IMR-90 (cell line): ENCODE results near the gene PDE6B. TPM values are rescaled to one million over a fixed set of nuclear protein-coding genes. Genes with fewer than 3 reads are reported as not detected.

ENCODE experiments used
- ATAC-seq: fragments of 200-7000 bp; cut with Tn5 transposase; 2 replicates; pipeline ENCODE4 v1.9.1; 2020; ENCODE audit warnings: low read depth, mild to moderate bottlenecking, moderate library complexity
- BruUV-seq: library from RNA; stranded (reverse); fragments of 400-500 nt; replicated peaks from 2 replicates; lab custom pipeline; 2021; lab: Mats Ljungman, UMichigan
- CTCF ChIA-PET: fragments of 300-600 bp; formaldehyde crosslinking; extraction: SDS; loops from one replicate; lab custom pipeline; 2021; ENCODE audit warnings: antibody characterized with exemption; lab: Yijun Ruan, JAX
- POLR2A ChIA-PET: fragments of 300-600 bp; sonication (Branson Sonifier 250); formaldehyde crosslinking; loops from one replicate; lab custom pipeline; 2022; ENCODE audit warnings: antibody characterized with exemption; ENCODE audit not compliant: unreplicated experiment; lab: Charles Lee
- DNase-seq: peaks from one replicate; pipeline ENCODE4 v3.0.0; 2013
- H2AFZ ChIP-seq: replicated peaks from 2 replicates; pipeline ENCODE3; 2013; ENCODE audit warnings: low read length, mild to moderate bottlenecking; ENCODE audit not compliant: poor library complexity
- H2AK5ac ChIP-seq: 2 replicates; pipeline ENCODE4 v1.6.1; 2013; ENCODE audit warnings: low read depth, low read length, inconsistent platforms
- H2AK9ac ChIP-seq: replicated peaks from 2 replicates; pipeline ENCODE3; 2013; ENCODE audit warnings: mild to moderate bottlenecking, low read depth, low read length, moderate library complexity; ENCODE audit not compliant: poor library complexity
- H2BK120ac ChIP-seq: 2 replicates; pipeline ENCODE4 v1.6.1; 2013; ENCODE audit warnings: low read depth, low read length, inconsistent platforms
- H2BK15ac ChIP-seq: 3 replicates; pipeline ENCODE4 v1.6.1; 2013; ENCODE audit warnings: low read depth, low read length, inconsistent platforms
- H2BK20ac ChIP-seq: 2 replicates; pipeline ENCODE4 v1.6.1; 2013; ENCODE audit warnings: low read depth, mild to moderate bottlenecking, inconsistent platforms, low read length, moderate library complexity
- H2BK5ac ChIP-seq: 2 replicates; pipeline ENCODE4 v1.6.1; 2013; ENCODE audit warnings: mild to moderate bottlenecking, low read depth, low read length, inconsistent platforms; ENCODE audit not compliant: poor library complexity, severe bottlenecking
- H3K14ac ChIP-seq: replicated peaks from 2 replicates; pipeline ENCODE4 v1.6.1; 2013; ENCODE audit warnings: low read depth, low read length, inconsistent platforms
- H3K18ac ChIP-seq: 2 replicates; pipeline ENCODE4 v1.6.1; 2013; ENCODE audit warnings: low read depth, low read length, control low read depth
- H3K23ac ChIP-seq: 2 replicates; pipeline ENCODE4 v1.6.1; 2013; ENCODE audit warnings: low read depth, low read length, inconsistent platforms
- H3K27ac ChIP-seq: 2 replicates; pipeline ENCODE4 v1.5.1; 2013; ENCODE audit warnings: mild to moderate bottlenecking, control low read depth, low read length; ENCODE audit not compliant: insufficient read depth
- H3K27me3 ChIP-seq: 2 replicates; pipeline ENCODE4 v1.6.1; 2013; ENCODE audit warnings: low read length; ENCODE audit not compliant: control insufficient read depth, insufficient read depth
- H3K36me3 ChIP-seq: 2 replicates; pipeline ENCODE4 v1.6.1; 2013; ENCODE audit warnings: low read length, mixed read lengths; ENCODE audit not compliant: control insufficient read depth, insufficient read depth
- H3K4ac ChIP-seq: 2 replicates; pipeline ENCODE4 v1.6.1; 2013; ENCODE audit warnings: low read depth, low read length, inconsistent platforms
- H3K4me1 ChIP-seq: 2 replicates; pipeline ENCODE4 v1.6.1; 2013; ENCODE audit warnings: low read length, mixed read lengths; ENCODE audit not compliant: control insufficient read depth, insufficient read depth
- H3K4me2 ChIP-seq: 2 replicates; pipeline ENCODE4 v1.6.1; 2013; ENCODE audit warnings: low read depth, mild to moderate bottlenecking, control low read depth, low read length, moderate library complexity
- H3K4me3 ChIP-seq: 2 replicates; pipeline ENCODE4 v1.5.1; 2013; ENCODE audit warnings: low read depth, mild to moderate bottlenecking, control low read depth, low read length, moderate library complexity; ENCODE audit not compliant: insufficient read depth
- H3K56ac ChIP-seq: 2 replicates; pipeline ENCODE4 v1.6.1; 2013; ENCODE audit warnings: low read length, inconsistent platforms; ENCODE audit not compliant: insufficient read depth; ENCODE audit errors: extremely low read depth
- H3K79me1 ChIP-seq, 2 experiments: 2 replicates each; pipeline ENCODE4 v1.6.1; 2013; ENCODE audit warnings: low read length in 2 of 2, inconsistent platforms in 1 of 2, low read depth in 1 of 2
- H3K9ac ChIP-seq: 2 replicates; pipeline ENCODE4 v1.6.1; 2013; ENCODE audit warnings: low read depth, low read length, control low read depth
- H3K9me1 ChIP-seq: 2 replicates; pipeline ENCODE4 v1.6.1; 2013; ENCODE audit warnings: low read length, inconsistent platforms; ENCODE audit not compliant: insufficient read depth
- H3K9me3 ChIP-seq: 2 replicates; pipeline ENCODE4 v1.6.1; 2013; ENCODE audit warnings: low read length; ENCODE audit not compliant: control insufficient read depth, insufficient read depth
- H4K20me1 ChIP-seq: 2 replicates; pipeline ENCODE4 v1.6.1; 2013; ENCODE audit warnings: low read length, inconsistent platforms; ENCODE audit not compliant: insufficient read depth
- H4K5ac ChIP-seq: 2 replicates; pipeline ENCODE4 v1.6.1; 2013; ENCODE audit warnings: mild to moderate bottlenecking, low read depth, low read length, control low read depth
- H4K8ac ChIP-seq, 2 experiments: 2 replicates each; pipeline ENCODE4 v1.6.1; 2013; ENCODE audit warnings: low read depth in 2 of 2, low read length in 2 of 2, control low read depth in 1 of 2, inconsistent platforms in 1 of 2
- H4K91ac ChIP-seq: 2 replicates; pipeline ENCODE4 v1.6.1; 2013; ENCODE audit warnings: low read depth, low read length, inconsistent platforms; ENCODE audit not compliant: insufficient read depth
- BHLHE40 ChIP-seq: fragments of 150-350 bp; IDR thresholded peaks from 2 replicates; pipeline ENCODE4 v1.6.1; 2016; ENCODE audit warnings: mild to moderate bottlenecking, low read depth, low read length
- CEBPB ChIP-seq: IDR thresholded peaks from 2 replicates; pipeline ENCODE4 v1.6.1; 2012; ENCODE audit warnings: low read depth, low read length, improper control_type of control experiment
- CHD1 ChIP-seq: IDR thresholded peaks from 2 replicates; pipeline ENCODE4 v1.6.1; 2012; ENCODE audit warnings: low read depth, low read length, improper control_type of control experiment
- CTCF ChIP-seq: conservative IDR thresholded peaks from 2 replicates; pipeline ENCODE4 v1.5.1; 2012; ENCODE audit warnings: mild to moderate bottlenecking, low read depth, low read length, improper control_type of control experiment
- ELK1 ChIP-seq: fragments of 150-350 bp; IDR thresholded peaks from 2 replicates; pipeline ENCODE4 v1.6.1; 2016; ENCODE audit warnings: low read depth, mild to moderate bottlenecking, low read length, moderate library complexity, borderline replicate concordance
- FOS ChIP-seq: fragments of 150-350 bp; IDR thresholded peaks from 2 replicates; pipeline ENCODE4 v1.6.1; 2016; ENCODE audit warnings: low read depth, low read length
- MAFK ChIP-seq: IDR thresholded peaks from 2 replicates; pipeline ENCODE4 v1.6.1; 2012; ENCODE audit warnings: low read depth, low read length, improper control_type of control experiment
- MAZ ChIP-seq: IDR thresholded peaks from 2 replicates; pipeline ENCODE4 v1.6.1; 2012; ENCODE audit warnings: low read depth, mild to moderate bottlenecking, low read length, improper control_type of control experiment, moderate library complexity, borderline replicate concordance
- MXI1 ChIP-seq: IDR thresholded peaks from 2 replicates; pipeline ENCODE4 v1.6.1; 2012; ENCODE audit warnings: low read depth, mild to moderate bottlenecking, low read length, moderate library complexity, borderline replicate concordance
- NFE2L2 ChIP-seq: fragments of 150-350 bp; IDR thresholded peaks from 2 replicates; pipeline ENCODE4 v1.6.1; 2016; ENCODE audit warnings: low read depth, mild to moderate bottlenecking, low read length
- POLR2A ChIP-seq: IDR thresholded peaks from 2 replicates; pipeline ENCODE4 v1.6.1; 2012; ENCODE audit warnings: mild to moderate bottlenecking, low read depth, low read length
- RAD21 ChIP-seq: IDR thresholded peaks from 2 replicates; pipeline ENCODE4 v1.6.1; 2012; ENCODE audit warnings: low read length, improper control_type of control experiment
- RCOR1 ChIP-seq: IDR thresholded peaks from 2 replicates; pipeline ENCODE4 v1.6.1; 2012; ENCODE audit warnings: mild to moderate bottlenecking, low read length, improper control_type of control experiment; ENCODE audit not compliant: insufficient replicate concordance
- RFX5 ChIP-seq: IDR thresholded peaks from 2 replicates; pipeline ENCODE4 v1.8.0; 2012; ENCODE audit warnings: low read depth, mild to moderate bottlenecking, low read length, moderate library complexity
- SMC3 ChIP-seq: fragments of 150-350 bp; IDR thresholded peaks from 2 replicates; pipeline ENCODE4 v1.6.1; 2016; ENCODE audit warnings: low read depth, mild to moderate bottlenecking, antibody characterized with exemption, low read length, moderate library complexity
- USF2 ChIP-seq: fragments of 150-350 bp; IDR thresholded peaks from 2 replicates; pipeline ENCODE4 v1.6.1; 2017; ENCODE audit warnings: mild to moderate bottlenecking, antibody characterized with exemption, low read length, low read depth
- WGBS, 2 experiments: methylation state at CpG; one replicate each; pipeline versions ENCODE4 v1.1.5 to v1.1.7; 2013; ENCODE audit warnings: missing lambda C conversion rate in 2 of 2; ENCODE audit not compliant: insufficient read length in 1 of 2; ENCODE audit errors: extremely low coverage in 2 of 2; 5-methylcytosine and 5-hydroxymethylcytosine counted together
- dilution Hi-C: fragments of 300-500 bp; cut with HindIII; formaldehyde crosslinking; loops from one replicate; pipeline ENCODE4 v1.14.3; 2018; ENCODE audit warnings: low sequenced_read_pairs; ENCODE audit not compliant: unreplicated experiment
- in situ Hi-C: fragments of 300-500 bp; cut with MboI; formaldehyde crosslinking; loops from 3 replicates; pipeline ENCODE4 v1.14.3; 2019; ENCODE audit warnings: low sequenced_read_pairs, inconsistent platforms, mixed read lengths
- intact Hi-C: fragments of 100-400 bp; cut with micrococcal nuclease; formaldehyde crosslinking; loops from 2 replicates; pipeline ENCODE4 v1.10.0; 2022
- polyA plus RNA-seq, 3 experiments: library from polyadenylated mRNA; depleted of rRNA; stranded (reverse); fragments of >200 nt; gene quantifications; 2 replicates each; pipeline ENCODE4 v1.2.3, GENCODE V29; 2012; ENCODE audit warnings: low replicate concordance in 1 of 3
- total RNA-seq: library from RNA; depleted of rRNA; stranded (reverse); fragments of >200 nt; gene quantifications from 2 replicates; pipeline ENCODE4 v1.2.3, GENCODE V29; 2012

PDE6B gene
- total and polyA plus RNA-seq, 2 of the 4 experiments (the other 2 are of a cell fraction): under 0.01 TPM; not detected in 1

- Histone ChIP-seq H3K79me1 (no peaks in the 10 kb centered on the region), H2BK5ac (no peak overlapping the region), H3K9ac (no peak overlapping the region), H2BK20ac (no peak overlapping the region), H2BK15ac (no peak overlapping the region), H4K91ac (no peak overlapping the region), H3K4ac (no peak overlapping the region), H3K9me3 (peaks cover 3% of the 10 kb centered on the region), H3K56ac (no peak overlapping the region), H3K18ac (no peak overlapping the region), H3K27ac (no peak overlapping the region), H3K36me3 (no peaks in the 10 kb centered on the region), H3K23ac (no peak overlapping the region), H4K8ac (no peak overlapping the region), H2AK5ac (no peak overlapping the region), H3K4me1 (no peaks in the 10 kb centered on the region), H3K14ac (no peak overlapping the region), H3K27me3 (peaks cover 11% of the 10 kb centered on the region; the same call in 1 of the 2 replicates), H4K20me1 (no peaks in the 10 kb centered on the region), H2AFZ (no peak overlapping the region), H3K4me2 (no peak overlapping the region), H3K4me3 (no peak overlapping the region), H3K9me1 (no peaks in the 10 kb centered on the region), H2AK9ac (no peak overlapping the region), H2BK120ac (no peak overlapping the region), H4K5ac (no peak overlapping the region)
- no TSS peak for BruUV-seq
- WGBS, 2 experiments: 42% methylated on average over 9 of the region's 18 CpGs; no CpG with 5 or more reads in 1 of the 2 experiments
- no peak for DNase-seq
- no peak for ATAC-seq
- in situ Hi-C loops: no loop called here
- intact Hi-C loops: no loop called here
- ChIA-PET POLR2A (no interaction called here), CTCF (no interaction called here)
- dilution Hi-C loops: no loop called here
- TF ChIP-seq POLR2A: no peak
- TF ChIP-seq CTCF: no peak
- no peak for TF ChIP-seq CEBPB
- no peak for TF ChIP-seq MAZ
- no peak for TF ChIP-seq MAFK
- no peak for TF ChIP-seq FOS
- TF ChIP-seq CHD1: no peak
- no peak for TF ChIP-seq USF2
- TF ChIP-seq BHLHE40: no peak
- no peak for TF ChIP-seq RFX5
- no peak for TF ChIP-seq SMC3
- TF ChIP-seq ELK1: no peak
- no peak for TF ChIP-seq MXI1
- TF ChIP-seq RAD21: no peak
- TF ChIP-seq NFE2L2: no peak
- no peak for TF ChIP-seq RCOR1
Observed at GRCh38 chr4:650461-650860, 25.1 kb downstream of the PDE6B start.
